ENCODE data around the gene DUSP19. TPM values are rescaled to one million over a fixed set of nuclear protein-coding genes. Genes with fewer than 3 reads are reported as not detected.
A peak's percentile ranks its signal among the peaks of the same experiment; 100 is the strongest.

The DUSP19 gene
- total and polyA plus RNA-seq, 2 donors (not counting 1 experiment from before 2014, with no cell fraction given), result 0.13 to 1.7 TPM

GRCh38 chr2:183088061-183088460 lies 9.5 kb downstream of the DUSP19 start:
- peaks cover 4% of the 10 kb centered on the region for H3K4me1 Mint-ChIP-seq
- H3K9me3 Mint-ChIP-seq (ENCODE audit: insufficient read depth), result no peaks in the 10 kb centered on the region
- DNase-seq, result no peak
- Histone ChIP-seq H3K4me1 (ENCODE audit: control insufficient read depth in 2 of 2, insufficient read depth in 2 of 2, low read length in 2 of 2) (no peaks in the 10 kb centered on the region), H3K9ac (ENCODE audit: low read length) (no peak overlapping the region), H3K4me2 (replicated peaks; ENCODE audit: low read depth, low read length, poor library complexity, severe bottlenecking) (no peak overlapping the region), H3K79me2 (ENCODE audit: control insufficient read depth, insufficient read depth, low read length) (no peaks in the 10 kb centered on the region), H3K36me3 (replicated peaks in 1 of 2; ENCODE audit: control extremely low read depth in 1 of 2, control insufficient read depth in 1 of 2, extremely low read depth in 1 of 2, insufficient read depth in 2 of 2, low read length in 1 of 2) (no peaks in the 10 kb centered on the region), H4K20me1 (ENCODE audit: control insufficient read depth, insufficient read depth, low read length, poor library complexity, severe bottlenecking) (no peaks in the 10 kb centered on the region), H3K27ac (ENCODE audit: low read length in 2 of 2) (no peak overlapping the region), H3K27me3 (replicated peaks in 1 of 4; ENCODE audit: control extremely low read depth in 1 of 4, control insufficient read depth in 3 of 4, insufficient read depth in 4 of 4, low read length in 3 of 4) (peaks cover 0 to 3% (median 0%) of the 10 kb centered on the region in 4 experiments), H3K9me3 (ENCODE audit: control extremely low read depth in 1 of 3, control insufficient read depth in 2 of 3, insufficient read depth in 1 of 3, low read length in 2 of 3) (no peaks in the 10 kb centered on the region), H2AFZ (ENCODE audit: insufficient read depth, low read depth, low read length, poor library complexity, severe bottlenecking) (no peak overlapping the region), H3K4me3 (ENCODE audit: control extremely low read depth in 1 of 5, extremely low read depth in 1 of 5, insufficient read depth in 1 of 5, low read depth in 2 of 5, low read length in 4 of 5) (no peak overlapping the region)
- 100% methylated on average over 1 of the region's 3 CpGs for WGBS (ENCODE audit: insufficient coverage)
- ATAC-seq (ENCODE audit: low read depth), result no peak
- intact Hi-C loops (cut with micrococcal nuclease), result no loop called here
- H3K27ac Mint-ChIP-seq, result no peak overlapping the region
- H3K4me3 Mint-ChIP-seq, result no peak overlapping the region
- H3K27me3 Mint-ChIP-seq, result no peaks in the 10 kb centered on the region
- TF ChIP-seq, protein P1, sequence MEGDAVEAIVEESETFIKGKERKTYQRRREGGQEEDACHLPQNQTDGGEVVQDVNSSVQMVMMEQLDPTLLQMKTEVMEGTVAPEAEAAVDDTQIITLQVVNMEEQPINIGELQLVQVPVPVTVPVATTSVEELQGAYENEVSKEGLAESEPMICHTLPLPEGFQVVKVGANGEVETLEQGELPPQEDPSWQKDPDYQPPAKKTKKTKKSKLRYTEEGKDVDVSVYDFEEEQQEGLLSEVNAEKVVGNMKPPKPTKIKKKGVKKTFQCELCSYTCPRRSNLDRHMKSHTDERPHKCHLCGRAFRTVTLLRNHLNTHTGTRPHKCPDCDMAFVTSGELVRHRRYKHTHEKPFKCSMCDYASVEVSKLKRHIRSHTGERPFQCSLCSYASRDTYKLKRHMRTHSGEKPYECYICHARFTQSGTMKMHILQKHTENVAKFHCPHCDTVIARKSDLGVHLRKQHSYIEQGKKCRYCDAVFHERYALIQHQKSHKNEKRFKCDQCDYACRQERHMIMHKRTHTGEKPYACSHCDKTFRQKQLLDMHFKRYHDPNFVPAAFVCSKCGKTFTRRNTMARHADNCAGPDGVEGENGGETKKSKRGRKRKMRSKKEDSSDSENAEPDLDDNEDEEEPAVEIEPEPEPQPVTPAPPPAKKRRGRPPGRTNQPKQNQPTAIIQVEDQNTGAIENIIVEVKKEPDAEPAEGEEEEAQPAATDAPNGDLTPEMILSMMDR (IDR thresholded peaks at IDR 0.05), result no peak
- no peak for TF ChIP-seq EZH2 (IDR thresholded peaks at IDR 0.05; ENCODE audit: borderline replicate concordance, insufficient read depth, low read depth, low read length, poor library complexity, severe bottlenecking)
- CTCF ChIA-PET, result no interaction called here
- POLR2A ChIA-PET, result no interaction called here

- H3K27ac ChIP-seq (ENCODE audit: low read length in 2 of 2), result no peak overlapping the region
- H3K9me3 ChIP-seq (ENCODE audit: control extremely low read depth in 1 of 3, control insufficient read depth in 2 of 3, insufficient read depth in 1 of 3, low read length in 2 of 3), result no peaks in the 10 kb centered on the region
- H3K27ac Mint-ChIP-seq, result peak overlapping the region; percentile 23
- no peak overlapping the region for H2AFZ ChIP-seq (ENCODE audit: insufficient read depth, low read depth, low read length, poor library complexity, severe bottlenecking)
- H4K20me1 ChIP-seq (ENCODE audit: control insufficient read depth, insufficient read depth, low read length, poor library complexity, severe bottlenecking), result no peaks in the 10 kb centered on the region
- peaks cover 4% of the 10 kb centered on the region for H3K4me1 Mint-ChIP-seq
- H3K4me3 Mint-ChIP-seq, result peak overlapping the region; percentile 79
- ChIA-PET POLR2A (no interaction called here), CTCF (no interaction called here)
- peak overlapping the region; percentile 26 for H3K4me2 ChIP-seq (replicated peaks; ENCODE audit: low read depth, low read length, poor library complexity, severe bottlenecking)
- TF ChIP-seq, protein P1 (IDR thresholded peaks at IDR 0.05), result no peak
- TF ChIP-seq EZH2 (IDR thresholded peaks at IDR 0.05; ENCODE audit: borderline replicate concordance, insufficient read depth, low read depth, low read length, poor library complexity, severe bottlenecking), result no peak
- peak overlapping the region; percentile 7 for H3K9ac ChIP-seq (ENCODE audit: low read length)
- ATAC-seq (ENCODE audit: low read depth) (peak; percentile 56), DNase-seq (no peak)
- H3K9me3 Mint-ChIP-seq (ENCODE audit: insufficient read depth), result no peaks in the 10 kb centered on the region
- H3K27me3 Mint-ChIP-seq, result no peaks in the 10 kb centered on the region
- H3K36me3 ChIP-seq (replicated peaks in 1 of 2; ENCODE audit: control extremely low read depth in 1 of 2, control insufficient read depth in 1 of 2, extremely low read depth in 1 of 2, insufficient read depth in 2 of 2, low read length in 1 of 2), result no peaks in the 10 kb centered on the region
- H3K27me3 ChIP-seq (replicated peaks in 1 of 4; ENCODE audit: control extremely low read depth in 1 of 4, control insufficient read depth in 3 of 4, insufficient read depth in 4 of 4, low read length in 3 of 4), result no peaks in the 10 kb centered on the region
- H3K4me3 ChIP-seq (ENCODE audit: control extremely low read depth in 1 of 5, extremely low read depth in 1 of 5, insufficient read depth in 1 of 5, low read depth in 2 of 5, low read length in 4 of 5), result peak overlapping the region in 1 of 5 experiments; percentile 39
- H3K79me2 ChIP-seq (ENCODE audit: control insufficient read depth, insufficient read depth, low read length), result no peaks in the 10 kb centered on the region
- intact Hi-C loops (cut with micrococcal nuclease), result no loop called here
- WGBS (ENCODE audit: insufficient coverage), result 79% methylated on average over 2 of the region's 6 CpGs
- no peaks in the 10 kb centered on the region for H3K4me1 ChIP-seq (ENCODE audit: control insufficient read depth in 2 of 2, insufficient read depth in 2 of 2, low read length in 2 of 2)
Measured at GRCh38 chr2:183089192-183089851, 10.8 kb downstream of the DUSP19 start.

Data from B cell (primary cell).